ENCODE measurements around the gene KCND2.

DNA sequence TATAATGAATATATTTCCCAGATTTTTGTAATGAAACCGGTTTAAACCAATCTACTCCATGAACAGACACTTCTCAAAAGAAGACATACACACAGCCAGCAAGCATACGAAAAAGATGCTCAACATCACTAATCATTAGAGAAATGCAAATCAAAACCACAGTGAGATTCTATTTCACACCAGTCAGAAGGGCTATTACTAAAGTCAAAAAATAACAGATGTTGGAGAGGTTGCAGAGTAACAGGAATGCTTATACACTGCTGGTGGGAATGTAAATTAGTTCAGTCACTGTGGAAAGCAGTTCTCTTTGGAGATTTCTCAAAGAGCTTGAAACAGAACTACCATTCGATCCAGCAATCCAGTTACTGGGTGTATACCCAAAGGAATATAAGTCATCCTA, 344.3 kb downstream of the KCND2 start:
- TF ChIP-seq TAF1 (IDR thresholded peaks at IDR 0.05; ENCODE audit: borderline replicate concordance, low read depth, low read length) (no peak), POLR2A (IDR thresholded peaks at IDR 0.05; ENCODE audit: low read depth, low read length) (no peak)
